ENCODE data around the gene C6. TPM values are rescaled to one million over a fixed set of nuclear protein-coding genes. Genes with fewer than 3 reads are reported as not detected.

Gene C6
- total RNA-seq, 1 donor from 2014 or later, result not detected

- H3K27ac Mint-ChIP-seq (ENCODE audit: unreplicated experiment), result no peak overlapping the region
- no peaks in the 10 kb centered on the region for H3K36me3 Mint-ChIP-seq (ENCODE audit: low read depth, unreplicated experiment)
- no peaks in the 10 kb centered on the region for H3K4me1 Mint-ChIP-seq (ENCODE audit: unreplicated experiment)
- no peak overlapping the region for H3K4me3 Mint-ChIP-seq (ENCODE audit: unreplicated experiment)
- DNase-seq (ENCODE audit: low spot score), result no peak
- H3K27me3 Mint-ChIP-seq (ENCODE audit: unreplicated experiment), result no peaks in the 10 kb centered on the region
- no peak for TF ChIP-seq CTCF (IDR thresholded peaks at IDR 0.05; ENCODE audit: unreplicated experiment)
- no peaks in the 10 kb centered on the region for H3K9me3 Mint-ChIP-seq (ENCODE audit: unreplicated experiment)
Observed at GRCh38 chr5:41118177-41118576, 95.2 kb downstream of the C6 start.

- no peak for DNase-seq (ENCODE audit: low spot score)
- Mint-ChIP-seq H3K36me3 (ENCODE audit: low read depth, unreplicated experiment) (no peaks in the 10 kb centered on the region), H3K4me1 (ENCODE audit: unreplicated experiment) (no peaks in the 10 kb centered on the region), H3K9me3 (ENCODE audit: unreplicated experiment) (no peaks in the 10 kb centered on the region), H3K27ac (ENCODE audit: unreplicated experiment) (no peak overlapping the region), H3K4me3 (ENCODE audit: unreplicated experiment) (no peak overlapping the region), H3K27me3 (ENCODE audit: unreplicated experiment) (peaks cover 2% of the 10 kb centered on the region)
- TF ChIP-seq CTCF (IDR thresholded peaks at IDR 0.05; ENCODE audit: unreplicated experiment), result no peak
Observed at GRCh38 chr5:41115281-41115680, 98.1 kb downstream of the C6 start.

- no peak for DNase-seq (ENCODE audit: low spot score)
- Mint-ChIP-seq H3K9me3 (ENCODE audit: unreplicated experiment) (no peaks in the 10 kb centered on the region), H3K4me3 (ENCODE audit: unreplicated experiment) (no peak overlapping the region), H3K4me1 (ENCODE audit: unreplicated experiment) (no peaks in the 10 kb centered on the region), H3K27me3 (ENCODE audit: unreplicated experiment) (peaks cover 2% of the 10 kb centered on the region), H3K27ac (ENCODE audit: unreplicated experiment) (no peak overlapping the region), H3K36me3 (ENCODE audit: low read depth, unreplicated experiment) (no peaks in the 10 kb centered on the region)
- TF ChIP-seq CTCF (IDR thresholded peaks at IDR 0.05; ENCODE audit: unreplicated experiment), result no peak
Observed at GRCh38 chr5:41112486-41113455, 100.6 kb downstream of the C6 start.

GRCh38 chr5:41109186-41109585 lies 104.1 kb downstream of the C6 start:
- H3K9me3 Mint-ChIP-seq (ENCODE audit: unreplicated experiment), result no peaks in the 10 kb centered on the region
- peaks cover 2% of the 10 kb centered on the region for H3K27me3 Mint-ChIP-seq (ENCODE audit: unreplicated experiment)
- H3K27ac Mint-ChIP-seq (ENCODE audit: unreplicated experiment), result no peak overlapping the region
- no peak overlapping the region for H3K4me3 Mint-ChIP-seq (ENCODE audit: unreplicated experiment)
- TF ChIP-seq CTCF (IDR thresholded peaks at IDR 0.05; ENCODE audit: unreplicated experiment), result no peak
- no peaks in the 10 kb centered on the region for H3K36me3 Mint-ChIP-seq (ENCODE audit: low read depth, unreplicated experiment)
- no peak for DNase-seq (ENCODE audit: low spot score)
- no peaks in the 10 kb centered on the region for H3K4me1 Mint-ChIP-seq (ENCODE audit: unreplicated experiment)

GRCh38 chr5:41102341-41102740 lies 111.0 kb downstream of the C6 start:
- H3K9me3 Mint-ChIP-seq (ENCODE audit: unreplicated experiment), result no peaks in the 10 kb centered on the region
- no peak for DNase-seq (ENCODE audit: low spot score)
- no peak overlapping the region for H3K27ac Mint-ChIP-seq (ENCODE audit: unreplicated experiment)
- no peak overlapping the region for H3K4me3 Mint-ChIP-seq (ENCODE audit: unreplicated experiment)
- TF ChIP-seq CTCF (IDR thresholded peaks at IDR 0.05; ENCODE audit: unreplicated experiment), result no peak
- no peaks in the 10 kb centered on the region for H3K36me3 Mint-ChIP-seq (ENCODE audit: low read depth, unreplicated experiment)
- no peaks in the 10 kb centered on the region for H3K4me1 Mint-ChIP-seq (ENCODE audit: unreplicated experiment)
- no peaks in the 10 kb centered on the region for H3K27me3 Mint-ChIP-seq (ENCODE audit: unreplicated experiment)

Data from endothelial cell (in vitro differentiated cells).